ENCODE results near the gene DOCK7. TPM values are rescaled to one million over a fixed set of nuclear protein-coding genes. Genes with fewer than 3 reads are reported as not detected.
A peak's percentile ranks its signal among the peaks of the same experiment; 100 is the strongest.

DOCK7 gene
- polyA plus RNA-seq, 5 donors: 35.7 to 51.7 (median 47.1) TPM

DNA sequence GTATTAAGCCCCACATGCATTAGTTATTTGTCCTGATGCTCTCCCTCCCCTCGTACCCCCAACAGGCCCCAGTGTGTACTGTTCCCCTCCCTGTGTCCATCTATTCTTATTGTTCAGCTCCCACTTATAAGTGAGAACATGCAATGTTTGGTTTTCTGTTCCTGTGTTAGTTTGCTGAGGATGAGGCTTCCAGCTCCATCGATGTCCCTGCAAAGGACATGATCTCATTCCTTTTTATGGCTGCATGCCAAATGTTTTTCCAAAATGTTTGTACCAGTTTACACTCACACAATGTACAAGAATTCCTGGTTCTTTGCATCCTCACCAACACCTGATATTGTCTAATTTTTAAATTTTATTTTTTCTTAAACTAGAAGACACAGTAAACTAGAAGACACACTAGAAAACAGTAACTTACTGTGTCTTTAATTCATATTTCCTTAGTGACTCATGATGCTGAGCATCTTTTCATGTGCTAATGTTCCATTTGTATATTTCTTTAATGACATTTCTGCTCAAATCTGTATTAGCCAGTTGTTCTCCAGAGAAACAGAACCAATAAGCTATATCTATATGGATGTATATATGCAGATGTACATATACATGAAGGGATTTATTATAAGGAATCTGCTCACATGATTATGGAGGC, 270.7 kb downstream of the DOCK7 start:
- DNase-seq: no peak

DNA sequence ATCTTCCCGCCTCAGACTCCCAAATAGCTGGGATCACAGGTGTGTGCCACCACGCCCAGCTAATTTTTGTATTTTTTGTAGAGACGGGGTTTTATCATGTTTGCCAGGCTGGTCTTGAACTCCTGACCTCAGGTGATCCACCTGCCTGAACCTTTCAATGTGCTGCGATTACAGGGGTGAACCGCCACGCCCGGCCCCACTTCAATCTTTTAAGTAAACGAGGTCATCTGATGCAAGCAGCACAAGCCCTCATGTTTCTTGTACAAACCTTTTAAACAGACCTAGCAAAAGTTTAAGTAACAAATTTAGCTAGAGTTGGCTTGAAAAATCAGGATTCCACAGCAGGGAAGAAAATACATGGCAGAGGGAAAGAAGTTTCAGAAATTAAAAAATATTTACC, 272.5 kb downstream of the DOCK7 start:
- no peak for DNase-seq

DNA sequence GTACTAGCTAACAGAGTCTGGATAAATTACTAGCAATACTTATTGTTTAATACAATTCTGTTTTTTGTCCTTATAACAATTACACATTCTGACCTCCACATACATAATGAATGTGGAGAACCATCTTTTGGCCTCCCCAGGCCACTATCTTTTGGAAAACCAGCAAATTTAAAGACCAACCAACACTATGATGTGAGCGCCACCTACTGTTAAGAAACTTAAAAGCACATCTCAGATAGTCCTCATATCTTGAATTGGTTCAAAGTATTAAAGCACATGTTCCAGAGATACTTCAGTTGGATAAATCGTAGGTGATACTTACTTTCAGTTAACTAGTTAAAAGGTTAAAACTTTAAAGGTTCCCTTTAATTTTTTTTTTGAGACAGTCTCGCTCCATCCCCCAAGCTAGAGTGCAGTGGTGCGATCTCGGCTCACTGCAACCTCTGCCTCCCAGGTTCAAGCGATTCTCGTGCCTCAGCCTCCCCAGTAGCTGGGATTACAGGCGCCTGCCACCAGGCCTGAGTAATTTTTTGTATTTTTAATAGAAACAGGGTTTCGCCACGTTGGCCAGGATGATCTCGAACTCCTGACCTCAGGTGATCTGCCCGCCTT, 280.7 kb downstream of the DOCK7 start:
- peak; percentile 38 to 54 for DNase-seq

DNA sequence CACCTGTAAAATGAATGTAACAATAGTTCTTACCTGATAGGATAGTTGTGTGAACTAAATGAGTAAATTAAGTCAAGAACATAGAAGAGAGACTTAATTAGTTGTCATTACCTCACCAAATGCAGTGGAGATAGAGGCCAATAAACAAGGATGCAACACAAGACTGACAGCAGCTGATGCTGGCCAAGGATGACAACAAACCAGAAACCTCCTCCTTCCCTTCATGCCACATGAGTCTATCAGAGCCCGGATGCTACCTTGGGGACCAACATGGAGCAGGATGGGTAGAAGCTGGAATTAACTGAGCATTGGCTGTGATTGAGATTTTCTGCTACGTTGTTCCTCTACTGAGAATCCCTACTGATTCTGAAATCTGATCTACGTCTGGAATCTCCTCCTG, 281.6 kb downstream of the DOCK7 start:
- no peak for DNase-seq

DNA sequence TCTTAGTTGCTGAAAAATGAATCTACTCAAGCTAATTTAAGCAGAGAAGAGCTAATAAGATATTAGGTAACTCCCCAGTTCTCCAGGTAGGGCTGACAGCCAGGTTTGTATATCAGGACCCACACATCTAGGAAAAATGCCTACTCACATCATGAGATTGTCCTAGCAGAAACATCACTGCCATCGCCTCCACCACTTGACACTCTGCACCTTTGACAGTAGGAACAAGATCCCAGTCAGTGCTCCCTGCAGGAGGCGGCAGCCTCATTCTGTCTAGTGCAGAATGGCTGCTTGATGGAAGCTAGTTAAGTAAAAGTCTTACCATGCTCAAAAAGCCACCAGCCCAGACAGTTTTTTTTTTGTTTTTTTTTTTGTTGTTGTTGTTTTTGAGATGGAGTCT, 282.9 kb downstream of the DOCK7 start:
- no peak for DNase-seq

Other genes with a start within 250 kb of the DOCK7 start
- 1 to 10 TPM in 2 of 5 donors, under 1 TPM in 3; 0.27 to 4.3 (median 0.56) TPM for gene ANGPTL3, start 90.9 kb downstream of the DOCK7 start, polyA plus RNA-seq (ENCODE audit: insufficient read depth in 1 of 5, insufficient read length in 5 of 5, low replicate concordance in 1 of 5)
- gene ATG4C, start 95.7 kb upstream of the DOCK7 start, polyA plus RNA-seq (ENCODE audit: insufficient read depth in 1 of 5, insufficient read length in 5 of 5, low replicate concordance in 1 of 5): 10 to 100 TPM; 14.9 to 26.1 (median 18.7) TPM

All from right lung (tissue), 5 donors.